NCI-H82 treated with DMSO at 0.1 percent for 48 hours (cell line): ENCODE data around the gene NRF1.
"Not testable (repeated sequence)": the region's sequence is repeated elsewhere in the genome, so short reads cannot be mapped to it uniquely, and the experiment has no call there.

ENCODE experiments used
- DNase-seq: peaks from one replicate; lab custom pipeline; 2025; ENCODE audit not compliant: unreplicated experiment; lab: John Stamatoyannopoulos, UW

The NRF1 gene

GRCh38 chr7:129611246-129612111 lies at the start of gene NRF1:
NRF1 (plus strand) TSS chr7:129611720; CDS start chr7:129657352, 45,632 bp downstream.
- DNase-seq, result peak; percentile 37

- not testable (repeated sequence) for DNase-seq
Measured at GRCh38 chr7:129566323-129566722, 45.2 kb upstream of the NRF1 start.

GRCh38 chr7:129567377-129567776 lies 44.1 kb upstream of the NRF1 start:
- DNase-seq, result no peak

- no peak for DNase-seq
Measured at GRCh38 chr7:129568240-129568639, 43.3 kb upstream of the NRF1 start.

GRCh38 chr7:129569326-129569725 lies 42.2 kb upstream of the NRF1 start:
- no peak for DNase-seq

GRCh38 chr7:129569811-129570215 lies 41.7 kb upstream of the NRF1 start:
- DNase-seq, result no peak

GRCh38 chr7:129571201-129571600 lies 40.3 kb upstream of the NRF1 start:
- DNase-seq, result no peak

- no peak for DNase-seq
Measured at GRCh38 chr7:129572205-129572604, 39.3 kb upstream of the NRF1 start.

GRCh38 chr7:129574487-129574886 lies 37.0 kb upstream of the NRF1 start:
- DNase-seq, result no peak

GRCh38 chr7:129575699-129576098 lies 35.8 kb upstream of the NRF1 start:
- no peak for DNase-seq

- no peak for DNase-seq
Measured at GRCh38 chr7:129576138-129576537, 35.4 kb upstream of the NRF1 start.

GRCh38 chr7:129578829-129579228 lies 32.7 kb upstream of the NRF1 start:
- no peak for DNase-seq

- not testable (repeated sequence) for DNase-seq
Measured at GRCh38 chr7:129586179-129586578, 25.3 kb upstream of the NRF1 start.

GRCh38 chr7:129588268-129588667 lies 23.3 kb upstream of the NRF1 start:
- no peak for DNase-seq

GRCh38 chr7:129591868-129592267 lies 19.7 kb upstream of the NRF1 start:
- DNase-seq, result no peak

GRCh38 chr7:129596386-129596785 lies 15.1 kb upstream of the NRF1 start:
- DNase-seq, result not testable (repeated sequence)

- DNase-seq, result no peak
Measured at GRCh38 chr7:129597672-129598071, 13.8 kb upstream of the NRF1 start.

- DNase-seq, result no peak
Measured at GRCh38 chr7:129599174-129599573, 12.3 kb upstream of the NRF1 start.

GRCh38 chr7:129603594-129603993 lies 7.9 kb upstream of the NRF1 start:
- DNase-seq, result not testable (repeated sequence)

- not testable (repeated sequence) for DNase-seq
Measured at GRCh38 chr7:129604021-129604420, 7.5 kb upstream of the NRF1 start.

GRCh38 chr7:129604713-129605437 lies 6.6 kb upstream of the NRF1 start:
- DNase-seq, result no peak

- no peak for DNase-seq
Measured at GRCh38 chr7:129605960-129606614, 5.4 kb upstream of the NRF1 start.
